Left renal cortex interstitium (tissue), 4 donors: Measurements from ENCODE around the gene CKB. TPM values are rescaled to one million over a fixed set of nuclear protein-coding genes. Genes with fewer than 3 reads are reported as not detected.
A peak's percentile ranks its signal among the peaks of the same experiment; 100 is the strongest.
"Not testable (repeated sequence)": the region's sequence is repeated elsewhere in the genome, so short reads cannot be mapped to it uniquely, and the experiment has no call there.

Experiments used
- DNase-seq, 4 donors: peaks; one replicate each; pipeline ENCODE4 v3.0.0-alpha.2; 2013; ENCODE audit warnings: low read depth in 4 of 4, low spot score in 2 of 4, missing footprints in 1 of 4
- polyA plus RNA-seq, 4 donors: library from polyadenylated mRNA; unstranded; fragments of 120-200 nt; gene quantifications; one replicate each; pipeline ENCODE4 v1.2.1, GENCODE V29; 2013; ENCODE audit not compliant: insufficient read length in 4 of 4

The CKB gene
- polyA plus RNA-seq, 4 donors = 124 to 203 (median 154) TPM

DNA sequence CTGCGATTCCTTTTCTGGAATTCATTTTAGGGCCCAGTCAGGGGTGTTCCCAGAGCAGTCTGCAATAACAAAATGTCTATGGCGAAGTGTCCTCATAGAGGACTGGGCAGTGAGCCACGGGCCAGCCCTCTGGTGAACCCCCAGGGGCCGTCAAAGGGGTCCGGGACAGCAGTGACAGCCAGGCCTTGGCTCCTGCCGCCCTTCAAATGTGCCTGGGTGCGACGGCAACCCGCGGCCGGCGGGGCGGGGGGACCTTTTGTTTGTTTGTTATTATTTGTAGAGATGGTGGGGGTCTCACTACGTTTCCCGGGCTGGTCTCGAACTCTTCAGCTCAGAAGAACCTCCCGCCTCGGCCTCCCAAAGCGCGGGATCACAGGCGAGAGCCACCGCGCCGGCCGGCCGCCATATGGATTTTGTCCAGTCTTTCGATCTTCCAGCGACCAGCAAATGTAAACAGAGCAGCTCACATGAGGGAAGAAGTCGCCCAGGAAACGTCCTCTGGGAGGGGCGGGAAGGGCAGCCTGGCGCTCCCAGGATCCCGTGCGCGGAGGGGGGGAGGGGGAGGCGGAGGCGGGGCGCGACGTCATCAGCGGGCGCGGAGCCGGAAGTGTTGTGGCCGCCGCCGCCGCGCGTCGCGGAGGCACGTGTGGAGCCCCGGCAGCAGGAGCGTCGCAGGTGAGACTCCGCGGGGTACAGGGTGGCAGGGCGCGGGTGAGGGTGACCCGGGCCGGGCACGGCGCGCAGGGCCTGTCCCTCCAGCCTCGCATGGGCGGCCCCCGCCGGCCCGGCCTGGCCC is 6.2 kb upstream of the CKB start, which contains the start of gene TRMT61A:
Gene TRMT61A, plus strand, starts transcription at position 610 of the 796 bp plus-strand sequence. CDS start 783 bp downstream, outside the sequence.
- DNase-seq = peak in 2 of 4 donors; percentile 72 to 79

- no peak for DNase-seq
Measured at GRCh38 chr14:103528146-103528586, 5.5 kb upstream of the CKB start.

GRCh38 chr14:103527408-103528145 is 4.9 kb upstream of the CKB start:
- DNase-seq = no peak

DNA sequence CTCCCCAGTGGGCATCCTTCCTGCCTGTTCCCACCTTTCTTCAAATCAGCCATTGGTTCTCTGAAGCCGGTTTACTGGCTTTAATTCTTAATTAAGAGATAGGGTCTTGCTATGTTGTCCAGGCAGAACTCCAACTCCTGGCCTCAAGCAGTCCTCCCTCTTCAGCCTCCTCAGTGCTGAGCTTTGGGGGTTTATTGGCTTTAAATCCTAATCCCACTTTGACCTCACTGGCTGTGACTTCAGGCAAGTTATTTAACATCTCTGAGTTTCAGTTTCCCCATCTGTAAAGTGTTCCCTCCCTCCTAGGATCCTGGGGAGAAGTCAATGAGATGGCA is 4.3 kb upstream of the CKB start:
- DNase-seq = no peak

DNA sequence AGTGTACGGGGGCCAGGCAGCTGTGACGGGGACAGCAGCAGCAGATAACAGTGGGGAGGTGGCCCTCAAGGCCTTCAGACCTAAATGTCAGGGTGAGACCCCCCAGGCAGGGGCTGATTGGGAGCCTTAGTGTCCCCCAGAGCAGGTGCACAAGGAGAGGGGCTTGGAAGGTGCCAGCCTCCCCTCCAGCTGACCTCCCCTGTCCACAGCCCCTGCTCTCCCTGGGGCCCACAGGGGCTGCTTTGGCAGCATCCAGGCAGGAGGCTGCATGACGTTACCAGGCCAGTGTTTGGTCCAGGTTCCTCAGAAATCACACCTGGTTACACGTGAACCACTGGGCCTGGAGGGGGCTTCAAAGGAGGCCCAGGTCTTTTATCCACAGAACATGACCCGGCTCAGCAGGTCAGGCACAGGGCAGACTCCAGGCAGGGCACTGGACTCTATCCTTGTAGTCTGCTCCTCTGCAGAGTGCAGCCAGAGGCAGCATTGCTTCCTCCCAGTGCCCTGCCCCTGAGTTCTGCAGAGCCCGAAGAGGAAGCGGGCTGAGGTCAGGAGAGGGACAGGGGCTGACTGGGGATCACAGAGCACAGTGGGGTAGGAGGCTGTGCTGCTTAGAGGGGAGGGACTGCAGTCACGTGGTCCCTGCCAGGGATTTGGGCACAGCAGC is 3.8 kb upstream of the CKB start:
- DNase-seq = no peak

GRCh38 chr14:103525430-103526246 is 3.0 kb upstream of the CKB start:
- not testable (repeated sequence) for DNase-seq

DNA sequence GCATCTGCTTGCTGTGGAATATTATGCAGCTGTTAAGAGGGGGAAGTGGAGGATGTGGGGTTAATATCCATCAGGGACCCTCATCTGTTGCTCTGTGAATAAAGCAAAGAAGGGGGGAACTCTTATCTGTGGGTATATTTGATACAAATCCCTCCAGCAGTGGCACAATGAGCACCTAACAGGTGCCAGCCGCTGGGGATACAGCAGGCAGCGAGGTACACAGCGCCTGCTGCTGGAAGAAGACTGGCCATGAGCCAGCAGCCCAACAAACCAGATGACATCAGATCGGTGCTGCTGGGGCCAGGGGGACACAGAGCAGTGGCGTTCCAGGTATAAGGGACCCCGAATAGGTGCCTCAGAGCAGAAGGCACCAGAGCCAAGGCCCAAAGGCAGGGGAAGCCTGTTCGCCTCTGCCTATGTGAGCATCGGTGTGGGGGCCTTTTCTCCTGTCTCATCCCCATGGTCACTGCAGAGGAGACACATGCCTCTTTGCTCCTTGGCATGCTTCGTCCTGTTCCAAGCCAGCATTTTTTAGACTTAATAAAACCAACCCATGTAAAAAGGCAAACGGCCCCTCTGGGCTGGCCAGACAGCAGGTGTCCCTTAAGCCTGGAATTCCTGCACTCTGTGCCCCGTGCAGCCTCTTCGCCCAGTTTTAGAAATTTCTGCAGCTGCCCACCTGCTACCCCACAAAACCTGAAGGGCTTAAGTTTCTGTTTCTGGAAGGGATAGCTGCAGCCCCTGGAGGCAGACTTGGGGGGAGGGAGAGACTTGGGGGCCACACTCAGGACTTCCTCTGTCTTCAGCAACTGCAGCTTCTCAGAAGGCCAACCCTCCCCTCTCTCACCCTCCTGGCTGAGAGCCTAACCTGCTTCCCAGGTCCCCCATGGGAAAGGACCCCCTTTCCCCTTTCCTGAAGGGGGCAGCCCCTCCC is 1.6 kb upstream of the CKB start:
- DNase-seq = no peak

- DNase-seq = no peak
Measured at GRCh38 chr14:103523575-103523954, 935 bp upstream of the CKB start.

GRCh38 chr14:103521951-103522563 is 573 bp downstream of the CKB start:
- no peak for DNase-seq

- DNase-seq = no peak
Measured at GRCh38 chr14:103521438-103521950, 1.1 kb downstream of the CKB start.

DNA sequence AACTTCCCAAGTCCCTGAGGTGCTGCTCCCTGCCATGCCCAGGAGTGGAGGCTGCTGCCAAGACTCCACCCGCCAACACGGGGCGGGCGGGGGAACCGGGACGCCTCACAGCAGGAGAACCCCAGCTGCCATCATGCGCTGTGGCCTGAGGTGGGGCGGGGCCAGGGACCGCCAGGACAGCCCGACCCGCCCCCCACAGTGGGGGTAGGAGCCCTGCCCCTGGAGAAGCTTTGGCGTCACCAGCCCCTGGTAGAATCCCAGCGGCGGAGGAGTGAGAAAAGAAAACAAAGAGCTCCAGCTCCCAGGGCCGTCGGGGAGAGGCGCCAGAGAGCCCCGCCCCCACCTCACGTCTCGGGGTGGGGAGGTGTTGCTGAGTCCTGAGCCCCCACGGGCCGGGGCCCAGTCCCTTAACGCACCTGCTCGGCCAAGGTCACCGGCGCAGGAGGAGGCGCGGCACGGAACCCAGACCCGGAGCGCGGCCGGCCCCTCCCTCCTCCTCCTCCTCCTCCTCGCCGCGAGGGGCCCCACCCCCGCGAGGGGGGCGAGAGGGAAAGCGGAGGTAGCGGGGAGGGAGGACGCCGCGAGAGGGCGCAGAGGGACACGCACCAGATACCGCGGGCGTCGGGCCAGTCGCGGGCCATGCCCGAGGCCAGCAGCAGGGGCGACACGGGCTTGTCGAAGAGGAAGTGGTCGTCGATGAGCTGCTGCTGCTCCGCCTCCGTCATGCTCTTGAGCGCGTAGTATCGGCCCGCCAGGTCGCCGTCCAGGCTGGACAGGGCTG is 1.8 kb downstream of the CKB start:
- no peak for DNase-seq

GRCh38 chr14:103520269-103520656 is 2.4 kb downstream of the CKB start:
- DNase-seq = no peak

DNA sequence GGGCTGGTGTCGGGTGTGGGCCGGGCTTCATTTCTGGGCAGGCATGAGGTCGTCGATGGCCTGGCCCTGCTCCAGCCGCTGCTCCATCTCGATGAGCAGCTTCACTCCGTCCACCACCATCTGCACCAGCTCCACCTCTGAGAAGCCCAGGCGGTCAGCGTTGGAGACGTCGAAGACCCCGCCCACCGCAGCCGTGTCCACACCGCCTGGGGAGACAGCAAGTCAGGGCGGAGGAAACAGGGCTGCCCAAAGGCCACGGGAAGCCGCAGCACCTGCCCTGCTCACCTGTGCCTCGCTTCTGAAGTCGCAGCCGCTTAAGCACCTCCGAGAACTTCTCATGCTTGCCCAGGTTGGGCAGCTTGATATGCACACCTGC is 2.8 kb downstream of the CKB start:
- DNase-seq = no peak

- no peak for DNase-seq
Measured at GRCh38 chr14:103519043-103519836, 3.4 kb downstream of the CKB start.

DNA sequence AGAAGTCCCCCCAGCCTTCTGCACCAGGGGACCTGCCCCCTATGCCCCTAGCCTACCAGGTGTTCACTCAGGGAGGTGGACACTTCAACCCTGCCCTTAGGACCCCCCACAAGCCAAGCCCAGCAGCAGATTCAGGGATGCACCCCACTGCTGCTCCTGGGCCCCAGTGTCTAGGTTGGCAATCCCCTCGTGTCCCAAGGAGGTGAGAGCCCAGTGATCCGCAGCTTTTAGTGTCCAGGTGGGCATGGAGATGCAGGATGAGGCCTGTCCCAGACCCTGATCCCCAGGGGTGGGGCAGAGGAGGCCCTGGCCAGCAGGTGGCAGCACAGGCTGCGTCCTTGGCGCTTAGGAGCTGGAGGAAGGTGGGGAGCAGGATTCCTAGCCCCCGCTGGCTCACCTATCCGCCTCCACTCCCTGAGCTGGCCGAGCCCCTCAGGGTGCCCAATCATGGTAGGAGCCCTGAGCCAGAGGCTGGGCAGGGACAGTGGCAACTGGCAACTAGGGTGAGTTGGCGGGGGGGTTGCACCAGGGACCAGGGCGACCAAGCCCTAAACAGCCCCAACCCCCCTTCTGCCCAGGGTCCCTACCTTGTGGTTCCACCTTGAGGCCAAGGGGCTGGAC is 4.1 kb downstream of the CKB start:
- no peak for DNase-seq

DNA sequence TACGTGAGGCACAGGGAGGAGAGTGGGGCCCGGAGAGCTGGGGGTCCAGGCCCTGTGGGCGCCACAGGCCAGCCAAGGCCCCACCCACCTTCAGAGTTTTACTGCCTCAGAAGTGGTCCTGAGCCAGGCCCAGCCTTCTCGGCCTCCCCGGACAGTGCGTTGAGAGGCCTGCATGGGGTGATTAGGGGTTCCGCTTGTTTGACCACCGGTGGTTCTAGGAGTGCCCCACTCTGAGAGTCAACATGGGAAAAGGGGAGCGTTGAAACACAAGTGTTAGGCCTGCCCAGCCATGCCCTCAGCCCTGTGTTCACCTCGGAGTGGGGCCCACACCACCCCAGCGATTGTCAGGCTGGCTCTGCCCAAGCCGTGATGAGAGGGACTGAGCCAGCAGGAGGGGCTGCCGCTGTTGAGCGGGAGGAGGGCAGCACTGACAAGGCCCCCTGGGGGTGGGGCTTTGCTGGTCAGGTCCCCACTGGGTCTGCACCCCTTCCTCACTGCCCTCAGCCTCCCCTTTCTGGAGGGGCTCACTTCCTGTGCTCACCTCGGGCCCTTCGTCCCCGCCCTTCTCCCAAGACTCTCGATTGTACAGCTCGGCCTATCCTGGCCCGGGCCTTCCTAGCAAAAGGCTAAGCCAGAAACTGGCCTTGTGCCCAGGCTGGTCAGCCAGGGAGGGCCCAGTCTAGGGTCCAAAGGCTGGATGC is 4.8 kb downstream of the CKB start:
- no peak for DNase-seq
